Loucy (cell line): Measurements from ENCODE around the gene CYP4F11.
A peak's percentile ranks its signal among the peaks of the same experiment; 100 is the strongest.

ENCODE experiments used
- H2AFZ ChIP-seq: fragments of 200-600 bp; sonication (generic); 2 replicates; pipeline ENCODE4 v1.6.0; 2016; ENCODE audit warnings: antibody characterized with exemption, mild to moderate bottlenecking, low read length, moderate library complexity
- H3F3A ChIP-seq: fragments of 200-600 bp; 2 replicates; pipeline ENCODE4 v1.6.0; 2016; ENCODE audit warnings: antibody characterized with exemption, low read depth, mild to moderate bottlenecking
- H3K27me3 ChIP-seq: fragments of 200-600 bp; sonication (generic); 2 replicates; pipeline ENCODE4 v1.6.1; 2014; ENCODE audit warnings: low read length, mild to moderate bottlenecking; ENCODE audit not compliant: insufficient read depth, poor library complexity, severe bottlenecking
- H3K36me3 ChIP-seq: fragments of 200-600 bp; sonication (generic); 2 replicates; pipeline ENCODE4 v1.6.1; 2016; ENCODE audit warnings: low read length; ENCODE audit not compliant: insufficient read depth
- H3K4me1 ChIP-seq: fragments of 200-600 bp; sonication (generic); 2 replicates; pipeline ENCODE4 v1.5.1; 2014; ENCODE audit warnings: low read length, mild to moderate bottlenecking; ENCODE audit not compliant: insufficient read depth, poor library complexity, severe bottlenecking
- H3K4me2 ChIP-seq: fragments of 200-600 bp; sonication (generic); 2 replicates; pipeline ENCODE4 v1.6.0; 2014; ENCODE audit warnings: antibody characterized with exemption, low read length, low read depth, mild to moderate bottlenecking; ENCODE audit not compliant: poor library complexity, severe bottlenecking
- H3K4me3 ChIP-seq: fragments of 200-600 bp; sonication (generic); 2 replicates; pipeline ENCODE4 v1.5.1; 2014; ENCODE audit warnings: low read length, mild to moderate bottlenecking, mixed read lengths; ENCODE audit not compliant: poor library complexity, severe bottlenecking
- H3K79me2 ChIP-seq: fragments of 200-600 bp; sonication (generic); 2 replicates; pipeline ENCODE4 v1.6.1; 2014; ENCODE audit warnings: low read length; ENCODE audit not compliant: insufficient read depth
- H3K9ac ChIP-seq: fragments of 200-600 bp; sonication (generic); 2 replicates; pipeline ENCODE4 v1.6.0; 2014; ENCODE audit warnings: mild to moderate bottlenecking, low read depth, low read length, moderate library complexity; ENCODE audit not compliant: poor library complexity, severe bottlenecking
- H3K9me2 ChIP-seq: fragments of 200-600 bp; sonication (generic); replicated peaks from 2 replicates; pipeline ENCODE4 v1.6.1; 2016; ENCODE audit warnings: low read depth, low read length, mixed read lengths
- H3K9me3 ChIP-seq: fragments of 200-600 bp; sonication (generic); 2 replicates; pipeline ENCODE4 v1.6.1; 2014; ENCODE audit warnings: mild to moderate bottlenecking, antibody characterized with exemption, low read length, low read depth; ENCODE audit not compliant: insufficient read depth
- H4K20me1 ChIP-seq: fragments of 200-600 bp; sonication (generic); 2 replicates; pipeline ENCODE4 v1.6.0; 2014; ENCODE audit warnings: antibody characterized with exemption, low read length, mild to moderate bottlenecking; ENCODE audit not compliant: insufficient read depth, poor library complexity, severe bottlenecking
- CTCF ChIP-seq: fragments of 200-600 bp; sonication (generic); conservative IDR thresholded peaks from 2 replicates; pipeline ENCODE4 v1.5.1; 2014; ENCODE audit warnings: mild to moderate bottlenecking, antibody characterized with exemption, low read length
- EZH2phosphoT487 ChIP-seq: fragments of 200-600 bp; IDR thresholded peaks from 2 replicates; pipeline ENCODE4 v1.6.1; 2018; ENCODE audit warnings: antibody characterized with exemption, mild to moderate bottlenecking, moderate library complexity, borderline replicate concordance

CYP4F11 gene

GRCh38 chr19:15926484-15926883 is 7.8 kb downstream of the CYP4F11 start:
- H2AFZ ChIP-seq: no peak overlapping the region
- H3K9me2 ChIP-seq: no peaks in the 10 kb centered on the region
- peak; percentile 28; the same call in 1 of the 2 replicates for TF ChIP-seq CTCF
- no peak for TF ChIP-seq EZH2phosphoT487
- no peaks in the 10 kb centered on the region for H3K79me2 ChIP-seq
- no peaks in the 10 kb centered on the region for H3K27me3 ChIP-seq
- H3F3A ChIP-seq: no peaks in the 10 kb centered on the region
- no peak overlapping the region for H3K4me2 ChIP-seq
- H3K9ac ChIP-seq: no peak overlapping the region
- no peaks in the 10 kb centered on the region for H3K36me3 ChIP-seq
- H3K4me3 ChIP-seq: no peak overlapping the region
- H4K20me1 ChIP-seq: no peaks in the 10 kb centered on the region
- H3K4me1 ChIP-seq: peaks cover 25% of the 10 kb centered on the region
- H3K9me3 ChIP-seq: no peaks in the 10 kb centered on the region

DNA sequence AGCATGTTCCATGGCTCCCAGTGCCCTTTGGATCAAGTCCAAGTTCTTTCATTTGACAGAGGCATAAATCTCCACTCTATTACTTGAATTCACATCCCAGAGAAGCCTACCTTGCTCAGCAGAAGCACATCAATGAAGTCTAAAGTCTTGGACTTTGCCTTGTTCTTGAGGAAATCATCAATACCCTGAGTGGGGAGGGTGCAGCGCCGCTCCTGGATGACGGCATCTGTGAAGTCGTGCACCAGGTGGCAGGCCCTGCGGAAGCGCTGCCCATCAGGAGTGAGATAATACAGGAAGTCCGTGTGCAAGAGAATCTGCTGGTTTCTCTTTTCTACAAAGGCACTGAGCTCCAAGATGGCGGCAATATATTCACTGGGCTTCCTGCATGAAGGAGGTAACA is 10.6 kb downstream of the CYP4F11 start:
- Histone ChIP-seq H3K4me1 (peaks cover 11% of the 10 kb centered on the region), H3K79me2 (no peaks in the 10 kb centered on the region), H4K20me1 (no peaks in the 10 kb centered on the region), H3K9me2 (no peaks in the 10 kb centered on the region), H3K36me3 (no peaks in the 10 kb centered on the region), H3K9ac (no peak overlapping the region), H3K9me3 (no peaks in the 10 kb centered on the region), H3K4me2 (no peak overlapping the region), H3F3A (no peaks in the 10 kb centered on the region), H2AFZ (no peak overlapping the region), H3K4me3 (no peak overlapping the region), H3K27me3 (no peaks in the 10 kb centered on the region)
- no peak for TF ChIP-seq EZH2phosphoT487
- no peak for TF ChIP-seq CTCF

- Histone ChIP-seq H3K9me2 (no peaks in the 10 kb centered on the region), H3K36me3 (no peaks in the 10 kb centered on the region), H3K4me1 (peaks cover 10% of the 10 kb centered on the region), H2AFZ (no peak overlapping the region), H3K79me2 (no peaks in the 10 kb centered on the region), H3F3A (no peaks in the 10 kb centered on the region), H3K4me3 (no peak overlapping the region), H3K9ac (no peak overlapping the region), H3K9me3 (no peaks in the 10 kb centered on the region), H3K4me2 (no peak overlapping the region), H3K27me3 (no peaks in the 10 kb centered on the region), H4K20me1 (no peaks in the 10 kb centered on the region)
- TF ChIP-seq EZH2phosphoT487: no peak
- no peak for TF ChIP-seq CTCF
Observed at GRCh38 chr19:15922021-15922420, 12.3 kb downstream of the CYP4F11 start.
